KG1 (cell line): ENCODE data around the gene COL27A1.
"Not testable (repeated sequence)": the region's sequence is repeated elsewhere in the genome, so short reads cannot be mapped to it uniquely, and the experiment has no call there.

Experiments used
- DNase-seq: peaks from one replicate; lab custom pipeline; 2025; lab: John Stamatoyannopoulos, UW

Gene COL27A1

DNA sequence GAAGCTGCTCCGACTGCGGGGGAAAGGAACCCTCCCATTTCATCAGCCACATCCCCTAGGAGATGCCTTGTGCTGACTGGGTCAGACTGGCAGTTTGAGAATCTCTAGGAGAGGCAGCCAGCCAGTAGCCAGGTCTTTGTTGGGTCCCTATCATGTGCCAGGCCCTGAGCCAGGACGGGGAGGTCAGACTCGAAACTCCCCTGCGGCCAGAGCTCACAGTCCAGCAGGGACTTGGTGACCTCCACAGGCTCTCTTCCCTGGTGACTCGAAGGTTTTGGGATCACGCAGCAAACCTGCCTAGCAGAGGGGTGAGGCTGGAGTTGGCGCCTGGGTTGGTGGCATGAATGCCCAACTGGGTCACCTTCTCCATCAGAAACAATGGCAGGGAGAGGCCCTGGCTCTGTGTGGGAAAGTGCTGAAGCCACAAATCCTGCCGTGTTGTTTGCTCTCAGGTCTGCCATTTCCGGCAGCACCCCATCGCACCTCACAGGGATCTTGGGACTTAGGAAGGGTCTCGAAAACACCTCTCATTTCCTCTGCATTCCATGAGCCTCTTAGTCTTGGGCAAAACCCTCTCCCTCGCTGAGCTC lies 153.1 kb downstream of the COL27A1 start:
- no peak for DNase-seq

DNA sequence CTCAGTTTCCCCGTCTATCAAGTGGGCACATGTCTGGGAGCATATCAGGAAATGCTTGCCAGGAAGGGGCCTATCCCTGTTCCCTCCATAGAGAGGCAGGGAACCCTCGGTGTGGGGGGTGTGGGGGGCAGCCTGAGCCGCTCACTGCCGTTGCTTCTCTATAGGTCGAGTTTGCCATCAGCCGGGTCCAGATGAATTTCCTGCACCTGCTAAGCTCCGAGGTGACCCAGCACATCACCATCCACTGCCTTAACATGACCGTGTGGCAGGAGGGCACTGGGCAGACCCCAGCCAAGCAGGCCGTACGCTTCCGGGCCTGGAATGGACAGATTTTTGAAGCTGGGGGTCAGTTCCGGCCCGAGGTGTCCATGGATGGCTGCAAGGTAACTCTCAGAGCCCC lies 153.8 kb downstream of the COL27A1 start:
- no peak for DNase-seq

DNA sequence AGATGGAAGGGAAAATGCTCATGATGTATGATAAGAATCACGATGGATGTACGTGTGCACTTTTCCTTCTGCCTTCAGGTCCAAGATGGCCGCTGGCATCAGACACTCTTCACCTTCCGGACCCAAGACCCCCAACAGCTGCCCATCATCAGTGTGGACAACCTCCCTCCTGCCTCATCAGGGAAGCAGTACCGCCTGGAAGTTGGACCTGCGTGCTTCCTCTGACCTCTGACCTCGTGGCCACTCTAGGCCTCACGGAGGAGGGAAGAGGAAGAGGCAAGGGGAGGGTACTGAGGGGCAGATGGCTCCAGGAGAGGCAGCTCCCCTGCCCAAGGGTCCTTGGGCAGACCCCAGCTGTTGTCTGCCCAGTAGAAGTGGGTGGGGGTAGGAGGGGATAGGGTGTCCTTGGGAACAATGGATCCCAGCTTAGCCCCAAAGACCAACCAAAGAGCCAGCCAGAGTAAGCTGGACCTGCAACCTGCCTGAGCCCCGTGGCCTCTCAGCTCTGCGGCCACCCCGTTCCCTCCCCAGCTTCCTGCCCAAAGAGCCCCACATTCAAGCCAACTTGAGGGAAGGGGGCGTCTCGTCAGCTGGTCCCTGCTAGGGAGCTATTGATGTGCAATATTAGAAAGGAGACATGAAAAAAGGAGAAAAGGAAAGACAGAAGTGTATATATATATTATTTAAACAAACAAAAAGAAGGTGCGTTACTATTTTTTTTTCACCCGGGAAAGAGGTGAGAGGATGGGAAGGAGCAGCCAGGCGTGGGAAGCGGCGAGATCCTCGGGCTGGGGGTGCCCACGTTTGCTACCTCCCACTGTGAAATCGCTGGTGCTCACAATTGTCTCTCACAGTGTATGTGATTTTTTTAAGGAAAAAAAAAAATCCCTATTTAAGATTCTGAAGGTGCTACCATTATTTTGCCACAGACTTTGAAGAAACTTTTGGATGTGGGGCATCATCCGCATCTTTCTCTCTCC lies 155.4 kb downstream of the COL27A1 start:
- no peak for DNase-seq

DNA sequence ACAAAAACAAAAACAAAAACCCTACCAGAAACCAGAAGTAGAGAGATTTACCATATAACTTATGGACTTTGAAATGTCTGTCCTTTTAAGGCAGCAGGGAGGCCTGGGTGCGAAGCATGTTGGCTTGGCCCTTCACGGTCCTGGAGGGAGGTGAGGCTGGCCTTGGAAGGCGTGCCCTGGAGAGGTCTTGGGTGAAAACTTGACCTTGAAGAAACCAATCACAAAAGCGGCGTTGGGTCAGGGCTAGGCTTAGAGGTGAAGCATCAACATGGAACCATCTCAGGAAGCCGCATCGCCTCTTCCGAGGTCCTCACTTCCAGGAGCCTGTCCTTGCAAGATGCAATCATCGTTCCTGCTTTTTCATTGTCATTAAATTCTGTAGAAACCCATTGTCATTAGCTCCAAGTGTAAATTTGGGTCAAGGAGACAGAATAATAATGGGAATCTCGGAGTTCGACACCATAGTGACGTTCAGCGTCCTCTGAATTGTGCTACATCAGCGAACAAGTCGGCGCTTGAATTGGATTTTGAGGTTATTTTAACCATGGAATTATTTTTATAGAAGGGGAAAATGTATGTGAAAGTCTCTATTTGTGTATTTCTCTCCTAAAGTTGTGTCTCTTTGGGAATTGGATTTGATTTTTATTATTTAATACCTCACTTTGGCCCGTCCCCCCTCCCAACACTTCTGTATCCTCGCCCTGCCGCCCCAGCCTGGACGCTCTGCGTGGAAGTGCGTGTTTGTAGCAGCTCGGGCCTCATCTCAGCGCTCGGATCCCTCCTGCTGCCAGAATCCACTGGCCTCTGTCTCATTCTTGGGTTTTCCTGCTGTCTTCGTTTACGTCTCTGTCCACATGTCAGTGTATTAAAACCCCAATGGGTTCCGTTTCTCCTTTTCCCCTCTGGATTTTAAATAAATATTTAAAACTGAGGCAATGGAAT lies 156.5 kb downstream of the COL27A1 start:
- DNase-seq: no peak

DNA sequence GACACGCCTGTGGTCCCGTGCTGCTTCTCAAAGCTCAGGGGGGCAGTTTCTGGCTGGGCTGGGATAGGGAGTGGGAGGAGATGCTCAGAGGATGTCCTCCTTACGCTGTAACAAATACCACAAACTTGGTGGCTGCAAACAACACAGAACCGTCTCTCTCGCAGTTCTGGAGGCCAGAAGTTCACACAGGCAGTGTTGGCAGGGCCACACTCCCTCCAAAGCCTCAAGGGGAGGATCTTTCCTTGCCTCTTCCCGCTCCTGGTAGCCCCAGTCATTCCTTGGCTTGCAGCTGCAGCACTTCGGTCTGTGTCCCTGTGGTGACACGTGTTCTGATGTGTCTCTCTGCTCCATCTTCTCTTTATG lies 157.2 kb downstream of the COL27A1 start:
- DNase-seq: no peak

DNA sequence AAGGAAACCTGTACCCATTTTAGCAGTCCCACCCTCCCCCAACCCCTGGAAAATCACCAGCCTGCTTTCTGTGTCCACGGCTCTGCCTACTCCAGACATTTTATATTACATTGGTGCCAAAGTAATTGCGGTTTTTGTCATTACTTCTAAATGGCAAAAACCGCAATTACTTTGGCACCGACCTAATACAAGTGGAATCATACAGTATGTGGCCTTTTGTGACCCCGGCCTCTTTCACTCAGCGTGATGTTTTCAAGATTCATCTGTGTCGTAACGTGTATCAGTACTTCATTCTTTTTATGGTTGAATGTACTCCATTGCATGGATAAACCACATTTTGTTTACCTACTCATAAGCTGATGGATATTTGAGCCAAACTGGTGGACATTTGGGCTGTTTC lies 157.8 kb downstream of the COL27A1 start:
- no peak for DNase-seq

DNA sequence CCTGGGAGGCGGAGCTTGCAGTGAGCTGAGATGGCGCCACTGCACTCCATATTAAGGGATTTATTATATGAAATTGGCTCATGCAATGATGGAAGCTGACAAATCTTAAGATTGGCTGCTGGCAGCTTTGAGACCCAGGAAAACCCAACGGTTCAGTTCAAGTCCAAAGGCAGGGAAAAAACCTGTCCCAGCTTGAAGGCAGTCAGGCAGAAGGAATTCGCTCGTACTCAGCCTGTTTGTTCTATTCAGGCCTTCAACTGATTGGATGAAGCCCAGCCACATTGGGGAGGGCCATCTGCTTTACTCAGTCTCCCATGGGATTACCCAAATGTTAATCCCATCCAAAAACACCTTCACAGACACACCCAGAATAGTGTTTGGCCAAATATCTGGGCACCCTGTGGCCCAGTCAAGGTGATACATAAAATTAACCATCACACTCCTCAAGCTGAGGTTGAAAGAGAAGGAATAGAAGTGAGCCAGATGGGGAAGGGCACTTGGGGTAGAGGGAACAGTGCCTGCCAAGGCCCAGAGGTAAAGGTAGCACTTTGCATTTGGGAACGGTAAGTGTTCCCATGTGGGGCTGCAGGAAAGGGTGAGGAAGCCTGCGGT lies 159.0 kb downstream of the COL27A1 start:
- DNase-seq: no peak

DNA sequence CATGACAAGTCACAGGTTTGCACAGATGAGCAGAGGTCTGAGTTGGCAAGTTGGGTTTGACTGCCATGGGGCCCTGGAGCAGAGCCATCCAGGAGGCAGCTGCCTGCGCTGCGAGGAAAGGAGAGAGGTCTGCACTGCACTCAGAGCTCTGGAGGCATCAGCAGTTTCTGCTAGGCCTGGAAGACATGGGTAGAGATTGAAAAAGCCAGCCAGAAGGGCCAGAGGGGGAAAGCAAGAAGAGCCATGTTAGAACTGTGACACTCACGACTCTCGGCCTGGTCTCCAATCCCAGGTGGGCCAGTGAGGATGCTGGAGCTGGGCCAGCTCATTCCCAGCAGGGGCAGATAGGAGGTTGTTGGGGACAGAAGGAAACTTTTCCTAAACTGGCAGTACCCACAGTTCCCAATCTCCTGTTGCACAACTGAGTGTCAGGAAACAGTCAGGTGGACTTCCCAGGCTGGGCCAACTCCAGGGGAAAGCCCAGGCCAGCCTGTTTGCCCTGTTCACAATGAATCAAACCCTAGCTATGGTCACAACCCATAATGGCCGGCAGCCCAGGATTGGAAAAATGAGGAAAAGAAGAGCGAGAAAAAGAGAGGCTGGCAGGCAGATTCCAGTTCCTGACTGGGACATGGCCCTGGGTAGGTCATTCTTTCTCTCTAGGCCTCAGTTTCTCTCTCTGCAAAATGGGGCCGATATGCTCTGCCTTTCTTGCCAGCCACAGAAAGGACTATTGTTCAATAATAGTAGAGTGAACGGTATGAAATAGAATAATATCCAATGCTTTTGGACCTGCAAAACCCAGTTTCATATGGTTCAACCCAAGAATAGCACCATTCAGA lies 159.8 kb downstream of the COL27A1 start:
- no peak for DNase-seq

DNA sequence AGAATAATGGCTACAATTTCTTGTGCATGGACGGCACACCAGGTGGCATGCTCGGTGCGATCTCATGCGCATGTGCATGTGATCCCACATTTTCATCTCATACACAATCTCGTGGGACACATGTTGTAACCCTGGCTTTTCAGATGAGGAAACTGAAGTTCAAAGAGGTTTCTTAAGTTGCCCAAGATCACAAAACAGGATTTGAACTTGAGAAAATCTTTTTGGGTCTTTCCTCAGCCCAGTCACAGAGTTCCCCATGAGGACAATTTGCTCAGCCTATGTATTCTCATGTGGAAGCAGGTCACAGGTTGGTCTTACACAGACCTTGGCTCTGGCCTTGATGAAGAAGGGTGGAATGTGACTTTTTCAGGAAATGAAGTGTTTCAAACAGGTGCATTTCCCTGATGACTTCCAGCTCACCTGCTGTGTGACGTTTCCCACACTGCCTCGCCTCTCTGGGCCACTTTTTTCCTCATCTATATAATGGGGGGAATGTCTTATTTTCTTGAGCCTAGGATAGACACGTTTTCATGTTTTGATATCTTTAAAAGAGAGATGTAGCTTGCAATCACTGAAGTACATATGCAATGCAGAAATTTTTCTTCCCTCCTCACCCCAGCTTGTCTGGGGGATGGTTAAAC lies 160.5 kb downstream of the COL27A1 start:
- no peak for DNase-seq

DNA sequence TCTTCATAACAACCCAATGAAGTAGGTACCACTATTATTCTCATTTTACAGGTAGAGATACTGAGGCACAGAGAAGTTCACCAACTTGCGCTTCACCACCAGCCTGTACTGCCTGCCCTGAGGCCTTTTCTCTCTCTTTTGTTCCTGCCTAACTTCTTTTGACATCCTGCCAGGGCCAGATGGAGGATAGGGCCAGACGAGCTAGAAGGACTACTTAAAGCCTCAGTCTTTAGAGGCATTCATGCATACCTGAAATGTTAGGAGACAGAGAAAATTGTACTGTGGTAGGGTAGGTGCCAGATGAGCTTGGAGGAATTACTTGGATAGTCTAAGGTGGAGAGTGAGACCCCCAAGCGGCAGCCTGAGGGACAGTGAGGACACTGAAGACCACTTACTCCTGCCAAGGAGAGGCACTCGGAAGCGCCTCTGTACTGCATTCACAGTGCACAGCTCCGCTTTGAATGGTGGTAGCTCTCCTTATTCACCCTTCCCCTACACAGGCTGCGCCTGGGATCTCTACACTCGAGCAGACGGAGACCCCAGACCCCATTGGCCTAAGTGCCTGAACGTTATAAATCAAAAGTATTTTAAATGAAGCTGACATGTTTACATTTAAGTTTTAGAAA lies 161.4 kb downstream of the COL27A1 start:
- no peak for DNase-seq

DNA sequence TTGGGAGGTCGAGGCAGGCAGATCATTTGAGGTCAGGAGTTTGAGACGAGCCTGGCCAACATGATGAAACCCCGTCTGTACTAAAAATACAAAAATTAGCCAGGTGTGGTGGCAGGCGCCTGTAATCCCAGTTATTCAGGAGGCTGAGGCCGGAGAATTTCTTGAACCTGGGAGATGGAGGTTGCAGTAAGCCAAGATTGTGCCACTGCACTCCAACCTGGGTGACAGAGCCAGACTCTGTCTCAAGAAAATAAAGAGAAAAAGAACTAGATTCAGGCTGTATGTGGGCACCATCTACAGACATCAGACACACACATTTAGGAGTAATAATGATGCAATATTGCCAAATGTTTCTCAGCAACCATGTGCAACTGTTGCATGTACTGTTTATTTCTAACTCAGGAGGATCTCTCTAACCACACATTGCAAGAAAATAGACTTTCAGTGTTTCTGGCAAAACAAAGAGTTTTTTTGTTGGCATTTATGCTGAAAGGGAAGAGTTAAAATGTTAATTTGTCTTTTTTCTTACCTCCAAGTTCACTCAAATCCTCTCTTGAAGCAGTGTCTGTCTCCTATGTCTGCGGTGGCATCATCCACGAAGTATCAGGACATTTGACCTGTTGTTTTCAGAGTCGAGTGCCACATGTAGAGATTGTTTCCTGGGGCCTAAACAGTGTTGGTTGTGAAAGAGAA lies 162.5 kb downstream of the COL27A1 start:
- no peak for DNase-seq

DNA sequence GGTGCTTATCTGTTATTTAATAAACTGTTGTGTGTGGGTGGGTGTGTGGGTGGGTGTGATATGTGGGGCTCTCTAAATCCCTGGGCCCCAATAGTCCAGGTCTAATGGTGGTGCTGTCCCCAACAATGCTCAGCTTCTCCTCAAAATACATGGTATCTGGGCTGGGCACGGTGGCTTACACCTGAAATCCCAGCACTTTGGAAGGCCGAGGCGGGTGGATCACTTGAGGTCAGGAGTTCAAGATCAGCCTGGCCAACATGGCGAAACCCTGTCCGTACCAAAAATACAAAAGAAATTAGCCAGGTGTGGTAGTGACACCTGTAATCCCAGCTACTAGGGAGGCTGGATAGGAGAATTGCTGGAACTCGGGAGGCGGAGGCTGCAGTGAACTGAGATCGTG lies 163.1 kb downstream of the COL27A1 start:
- DNase-seq: no peak

DNA sequence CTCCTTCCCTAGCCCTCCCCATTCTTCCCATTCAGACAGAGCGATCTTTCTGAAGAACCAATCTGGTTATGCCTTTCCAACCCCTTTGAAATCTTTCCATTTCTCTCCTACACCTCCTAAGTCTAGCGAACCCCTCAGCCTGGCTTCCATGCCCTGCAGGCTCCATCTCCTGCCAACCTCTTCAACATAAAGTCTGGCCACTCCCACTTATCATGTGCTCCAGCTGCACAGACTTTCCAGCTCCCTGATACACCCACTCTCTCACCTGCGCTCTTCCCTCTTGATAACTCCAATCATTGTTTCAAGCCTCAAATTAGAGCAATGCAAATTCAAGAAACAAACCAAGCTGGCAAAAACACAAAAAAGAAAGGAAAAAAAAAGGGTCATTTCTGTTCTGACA lies 163.8 kb downstream of the COL27A1 start:
- no peak for DNase-seq

DNA sequence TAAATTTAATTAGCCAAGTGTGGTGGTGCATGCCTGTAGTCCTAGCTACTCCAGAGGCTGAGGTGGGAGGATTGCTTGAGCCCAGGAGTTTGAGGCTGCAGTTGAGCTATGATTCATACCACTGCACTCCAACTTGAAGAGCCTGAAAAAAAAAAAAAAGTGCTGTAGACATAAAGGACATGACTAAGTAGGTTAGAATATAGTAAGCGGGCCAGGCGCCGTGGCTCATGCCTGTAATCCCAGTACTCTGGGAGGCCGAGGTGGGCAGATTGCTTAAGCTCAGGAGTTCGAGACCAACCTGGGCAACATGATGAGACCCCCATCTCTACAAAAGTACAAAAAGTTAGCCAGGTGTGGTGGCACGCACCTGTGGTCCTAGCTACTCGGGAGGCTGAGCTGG lies 165.4 kb downstream of the COL27A1 start:
- not testable (repeated sequence) for DNase-seq

DNA sequence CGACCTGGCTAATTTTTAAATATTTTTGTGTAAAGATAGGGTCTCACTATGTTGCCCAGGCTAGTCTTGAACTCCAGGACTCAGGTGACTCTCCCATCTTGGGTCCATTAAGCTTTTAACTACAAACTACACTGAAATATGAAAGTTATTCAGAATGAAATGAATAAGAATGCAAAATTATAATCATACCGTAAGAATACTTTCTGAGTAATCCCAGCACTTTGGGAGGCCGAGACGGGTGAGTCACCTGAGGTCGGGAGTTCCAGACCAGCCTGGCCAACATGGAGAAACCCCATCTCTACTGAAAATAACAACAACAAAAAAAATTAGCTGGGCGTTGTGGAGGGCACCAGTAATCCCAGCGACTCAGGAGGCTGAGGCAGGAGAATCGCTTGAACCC lies 166.4 kb downstream of the COL27A1 start:
- no peak for DNase-seq

DNA sequence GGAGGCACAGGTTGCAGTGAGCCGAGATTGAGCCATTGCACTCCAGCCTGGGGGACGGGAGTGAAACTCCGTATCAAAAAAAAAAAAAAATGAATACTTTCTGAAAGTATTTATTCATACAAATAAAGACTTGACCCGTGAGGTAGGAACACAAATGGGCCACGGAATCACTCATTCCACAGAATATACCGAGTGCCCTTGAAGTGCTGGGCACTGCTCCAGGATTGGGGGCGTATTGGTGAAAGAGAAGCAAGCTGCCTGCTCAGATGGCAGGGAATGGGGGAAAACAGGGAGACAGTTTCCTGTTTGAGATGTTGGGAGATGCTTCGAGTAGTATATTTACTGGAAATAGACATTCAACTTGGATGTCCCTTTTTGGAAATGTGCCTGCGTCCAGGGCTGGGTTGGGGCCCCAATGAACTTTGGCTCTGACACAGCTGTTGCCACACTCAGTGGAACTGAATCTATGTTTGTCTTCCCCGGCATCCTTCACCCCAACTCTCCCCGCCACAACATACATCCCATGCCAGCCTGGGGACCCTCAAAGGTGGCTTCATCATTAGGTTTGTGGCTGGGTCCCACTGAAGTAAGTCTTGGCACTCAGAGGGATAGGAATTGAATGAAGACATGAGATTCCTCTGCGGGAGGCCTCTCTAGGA lies 167.0 kb downstream of the COL27A1 start:
- DNase-seq: not testable (repeated sequence)

DNA sequence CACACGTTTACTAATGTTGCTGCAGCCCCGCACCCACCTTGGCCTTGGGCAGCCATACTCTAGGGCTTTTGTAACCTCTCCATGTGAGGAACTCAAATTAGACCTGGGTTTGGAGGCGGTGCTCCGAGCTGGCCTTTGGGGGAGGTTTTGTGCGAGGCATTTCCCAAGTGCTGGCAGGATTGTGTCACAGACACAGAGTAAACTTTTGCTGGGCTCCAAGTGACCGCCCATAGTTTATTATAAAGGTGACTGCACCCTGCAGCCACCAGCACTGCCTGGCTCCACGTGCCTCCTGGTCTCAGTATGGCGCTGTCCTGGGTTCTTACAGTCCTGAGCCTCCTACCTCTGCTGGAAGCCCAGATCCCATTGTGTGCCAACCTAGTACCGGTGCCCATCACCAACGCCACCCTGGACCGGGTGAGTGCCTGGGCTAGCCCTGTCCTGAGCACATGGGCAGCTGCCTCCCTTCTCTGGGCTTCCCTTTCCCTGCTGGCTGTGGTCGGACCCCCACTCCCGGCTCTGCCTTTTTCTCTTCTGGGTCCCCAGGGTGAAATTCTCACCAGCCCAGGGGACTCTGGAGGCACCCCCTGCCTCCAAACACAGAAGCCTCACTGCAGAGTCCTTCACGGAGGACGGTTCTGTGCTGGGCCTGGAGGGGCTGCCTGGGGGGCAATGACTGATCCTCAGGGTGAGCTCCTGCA lies 167.6 kb downstream of the COL27A1 start, which contains the start of gene ORM1:
TSS of gene ORM1 (plus strand) at position 268 of the 701 bp plus-strand sequence. CDS start at position 304, 36 bp downstream.
- not testable (repeated sequence) for DNase-seq

DNA sequence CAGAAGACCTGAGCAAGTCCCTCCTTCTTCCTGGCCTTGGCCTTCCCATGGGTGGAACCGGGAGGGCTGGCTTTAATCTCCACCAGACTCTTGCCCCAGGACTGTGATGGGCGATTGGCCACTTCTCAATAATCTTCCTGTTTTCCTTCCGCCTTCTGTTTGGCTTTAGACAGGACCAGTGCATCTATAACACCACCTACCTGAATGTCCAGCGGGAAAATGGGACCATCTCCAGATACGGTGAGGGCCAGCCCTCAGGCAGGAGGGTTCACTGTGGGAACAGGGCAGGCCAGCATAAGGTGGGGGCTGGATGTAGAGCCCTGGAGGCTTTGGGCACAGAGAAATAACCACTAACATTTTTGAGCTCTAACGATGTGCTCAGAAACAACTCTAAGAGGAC lies 168.5 kb downstream of the COL27A1 start:
- DNase-seq: not testable (repeated sequence)
